HepG2 (cell line): ENCODE data around the gene MAP2K2. TPM values are rescaled to one million over a fixed set of nuclear protein-coding genes. Genes with fewer than 3 reads are reported as not detected.

Experiments used
- ARHGAP35 ChIP-seq: sonication (generic); formaldehyde crosslinking; IDR thresholded peaks from 2 replicates; pipeline ENCODE4 v1.9.0; 2022; ENCODE audit warnings: mild to moderate bottlenecking, inconsistent platforms, moderate library complexity, missing genetic modification reagents, borderline replicate concordance
- ELF4 ChIP-seq: sonication (generic); formaldehyde crosslinking; IDR thresholded peaks from 2 replicates; pipeline ENCODE4 v1.5.0; 2020; ENCODE audit warnings: missing genetic modification reagents, mild to moderate bottlenecking, moderate library complexity, borderline replicate concordance
- ETV6 ChIP-seq: sonication (generic); formaldehyde crosslinking; conservative IDR thresholded peaks from 2 replicates; pipeline ENCODE4 v1.4.0; 2020; ENCODE audit warnings: missing genetic modification reagents
- HNF4G ChIP-seq, 2 experiments: sonication (generic) in 1 of 2; formaldehyde crosslinking in 1 of 2; IDR thresholded peaks; 2 replicates each; pipeline versions ENCODE4 v1.4.0 to v1.6.1; 2011 to 2020; ENCODE audit warnings: borderline replicate concordance in 2 of 2, low read depth in 2 of 2, mild to moderate bottlenecking in 2 of 2, low read length in 1 of 2, missing genetic modification reagents in 1 of 2, moderate library complexity in 1 of 2
- NRL ChIP-seq: sonication (generic); formaldehyde crosslinking; IDR thresholded peaks from 2 replicates; pipeline ENCODE4 v1.5.0; 2020; ENCODE audit warnings: missing genetic modification reagents, mild to moderate bottlenecking, moderate library complexity, borderline replicate concordance
- RBM22 ChIP-seq: fragments of 200-400 bp; formaldehyde crosslinking; optimal IDR thresholded peaks from 2 replicates; pipeline ENCODE3; 2017; ENCODE audit warnings: mild to moderate bottlenecking, low read length, moderate library complexity
- SIX1 ChIP-seq: sonication (generic); formaldehyde crosslinking; IDR thresholded peaks from 2 replicates; pipeline ENCODE4 v1.4.0; 2020; ENCODE audit warnings: missing genetic modification reagents, borderline replicate concordance
- TP53 ChIP-seq: sonication (generic); formaldehyde crosslinking; conservative IDR thresholded peaks from 2 replicates; pipeline ENCODE4 v1.4.0; 2020; ENCODE audit warnings: missing genetic modification reagents
- ZNF224 ChIP-seq: sonication (generic); formaldehyde crosslinking; IDR thresholded peaks from 2 replicates; pipeline ENCODE4 v1.5.0; 2020; ENCODE audit warnings: mild to moderate bottlenecking, missing genetic modification reagents
- ZNF501 ChIP-seq: sonication (generic); formaldehyde crosslinking; IDR thresholded peaks from 2 replicates; pipeline ENCODE4 v1.5.1; 2020; ENCODE audit warnings: mild to moderate bottlenecking, moderate library complexity, missing genetic modification reagents
- ZNF558 ChIP-seq: sonication (generic); formaldehyde crosslinking; IDR thresholded peaks from 2 replicates; pipeline ENCODE4 v1.9.0; 2022; ENCODE audit warnings: mild to moderate bottlenecking, missing genetic modification reagents, borderline replicate concordance
- ZNF737 ChIP-seq: sonication (generic); formaldehyde crosslinking; IDR thresholded peaks from 2 replicates; pipeline ENCODE4 v1.5.0; 2020; ENCODE audit warnings: missing genetic modification reagents, mild to moderate bottlenecking, borderline replicate concordance
- polyA plus RNA-seq, 8 experiments: library from polyadenylated mRNA; depleted of rRNA in 3 of 8; stranded (reverse) in 7 of 8; unstranded in 1 of 8; fragments of >200 nt; fragmentation: Illumina TruSeq in 4 of 8; extraction: Trizol in 4 of 8; gene quantifications; 2 replicates each; pipeline versions ENCODE4 v1.2.1 to v1.2.3, GENCODE V29; 2011 to 2016; ENCODE audit warnings: low read depth in 4 of 8, missing spikeins in 1 of 8, mixed read lengths in 1 of 8; ENCODE audit not compliant: insufficient read depth in 1 of 8
- total RNA-seq, 5 experiments: library from RNA; depleted of rRNA; stranded (reverse); fragments of >200 nt; fragmentation: Illumina TruSeq; extraction: Trizol; gene quantifications; 2 replicates each; pipeline ENCODE4 v1.2.3, GENCODE V29; 2016; ENCODE audit warnings: low read depth in 1 of 5
- TF ChIP-seq, protein P1 (sequence below): sonication (generic); formaldehyde crosslinking; IDR thresholded peaks from 2 replicates; pipeline ENCODE4 v1.4.0; 2020; ENCODE audit warnings: mild to moderate bottlenecking, missing genetic modification reagents
- TF ChIP-seq, protein P2 (sequence below): sonication (generic); formaldehyde crosslinking; IDR thresholded peaks from 2 replicates; pipeline ENCODE4 v1.4.0; 2020; ENCODE audit warnings: missing genetic modification reagents
- TF ChIP-seq, protein P3 (sequence below): sonication (generic); formaldehyde crosslinking; IDR thresholded peaks from 2 replicates; pipeline ENCODE4 v1.4.0; 2020; ENCODE audit warnings: mild to moderate bottlenecking, missing genetic modification reagents
- TF ChIP-seq, protein P4 (sequence below): sonication (generic); formaldehyde crosslinking; IDR thresholded peaks from 2 replicates; pipeline ENCODE4 v1.5.0; 2020; ENCODE audit warnings: mild to moderate bottlenecking, missing genetic modification reagents

The MAP2K2 gene
- total and polyA plus RNA-seq, 2 of the 13 experiments (the other 11 are each of a cell fraction or from before 2014, with no cell fraction given) = 70.3 to 80.9 TPM

DNA sequence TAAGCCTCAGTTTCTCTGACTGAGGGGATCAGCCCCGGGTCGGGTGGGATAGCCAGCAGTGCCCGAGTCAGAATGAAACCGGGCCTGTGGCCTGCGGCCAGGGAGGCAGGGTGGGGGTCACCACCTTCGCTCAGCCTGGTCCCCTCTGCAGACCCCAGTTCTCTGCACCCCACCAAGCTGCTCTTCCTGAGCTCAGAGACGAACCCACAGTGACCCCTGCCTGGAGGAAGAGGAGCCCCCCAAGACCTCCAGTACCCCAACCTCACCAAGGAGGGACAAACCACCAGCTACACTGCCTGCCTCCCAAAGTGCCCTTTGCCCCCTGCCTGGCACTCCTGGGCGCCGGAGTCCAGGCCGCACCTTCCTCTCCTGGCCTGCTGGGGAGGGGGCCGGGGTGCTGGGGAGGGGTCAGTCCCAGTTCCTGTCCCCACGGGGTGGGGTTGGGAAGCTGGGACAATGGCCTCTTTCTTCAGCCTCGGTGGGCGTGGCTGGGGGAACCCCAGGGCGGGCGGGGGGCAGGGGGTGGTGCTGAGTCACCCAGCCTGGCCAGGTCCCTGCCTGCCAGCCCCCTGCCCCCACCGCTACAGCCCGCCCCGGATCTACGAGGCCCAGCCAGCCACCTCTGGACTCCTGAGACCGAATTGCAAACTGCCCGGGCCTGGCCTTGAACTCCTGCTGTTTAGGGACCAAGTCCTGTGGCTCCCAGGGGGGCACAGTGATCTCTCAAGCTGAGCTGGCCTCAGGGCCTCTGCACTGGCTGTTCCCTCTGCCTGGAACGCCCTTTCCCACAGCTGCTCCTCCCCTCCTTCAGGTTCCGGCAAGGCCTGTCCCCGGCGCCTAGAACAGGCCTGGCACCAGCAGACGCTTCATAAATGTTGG, 71.6 kb downstream of the MAP2K2 start (continued):
- TF ChIP-seq, protein P1, sequence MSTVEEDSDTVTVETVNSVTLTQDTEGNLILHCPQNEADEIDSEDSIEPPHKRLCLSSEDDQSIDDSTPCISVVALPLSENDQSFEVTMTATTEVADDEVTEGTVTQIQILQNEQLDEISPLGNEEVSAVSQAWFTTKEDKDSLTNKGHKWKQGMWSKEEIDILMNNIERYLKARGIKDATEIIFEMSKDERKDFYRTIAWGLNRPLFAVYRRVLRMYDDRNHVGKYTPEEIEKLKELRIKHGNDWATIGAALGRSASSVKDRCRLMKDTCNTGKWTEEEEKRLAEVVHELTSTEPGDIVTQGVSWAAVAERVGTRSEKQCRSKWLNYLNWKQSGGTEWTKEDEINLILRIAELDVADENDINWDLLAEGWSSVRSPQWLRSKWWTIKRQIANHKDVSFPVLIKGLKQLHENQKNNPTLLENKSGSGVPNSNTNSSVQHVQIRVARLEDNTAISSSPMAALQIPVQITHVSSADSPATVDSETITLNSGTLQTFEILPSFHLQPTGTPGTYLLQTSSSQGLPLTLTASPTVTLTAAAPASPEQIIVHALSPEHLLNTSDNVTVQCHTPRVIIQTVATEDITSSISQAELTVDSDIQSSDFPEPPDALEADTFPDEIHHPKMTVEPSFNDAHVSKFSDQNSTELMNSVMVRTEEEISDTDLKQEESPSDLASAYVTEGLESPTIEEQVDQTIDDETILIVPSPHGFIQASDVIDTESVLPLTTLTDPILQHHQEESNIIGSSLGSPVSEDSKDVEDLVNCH (CRISPR knock-in tag) = no peak
- TF ChIP-seq RBM22 (peak; percentile 35), ZNF558 (CRISPR knock-in tag) (0 out of 2 replicates have a peak, but pooled peaks have one; percentile 69), ELF4 (CRISPR knock-in tag) (no peak), ETV6 (CRISPR knock-in tag) (peak; percentile 37; the same call in 1 of the 2 replicates), ZNF501 (no peak), TP53 (CRISPR knock-in tag) (0 out of 2 replicates have a peak, but pooled peaks have one; percentile 35), NRL (CRISPR knock-in tag) (peak; percentile 22; the same call in 1 of the 2 replicates), ARHGAP35 (CRISPR knock-in tag) (no peak), SIX1 (0 out of 2 replicates have a peak, but pooled peaks have one; percentile 24), HNF4G (IDR thresholded peaks at IDR 0.05; ENCODE audit: borderline replicate concordance, low read depth, low read length) (peak; percentile 98), HNF4G (CRISPR knock-in tag; IDR thresholded peaks at IDR 0.05; ENCODE audit: borderline replicate concordance, low read depth) (peak; percentile 87; the same call in 1 of the 2 replicates), ZNF737 (no peak), ZNF224 (CRISPR knock-in tag) (no peak)
- TF ChIP-seq, protein P2, sequence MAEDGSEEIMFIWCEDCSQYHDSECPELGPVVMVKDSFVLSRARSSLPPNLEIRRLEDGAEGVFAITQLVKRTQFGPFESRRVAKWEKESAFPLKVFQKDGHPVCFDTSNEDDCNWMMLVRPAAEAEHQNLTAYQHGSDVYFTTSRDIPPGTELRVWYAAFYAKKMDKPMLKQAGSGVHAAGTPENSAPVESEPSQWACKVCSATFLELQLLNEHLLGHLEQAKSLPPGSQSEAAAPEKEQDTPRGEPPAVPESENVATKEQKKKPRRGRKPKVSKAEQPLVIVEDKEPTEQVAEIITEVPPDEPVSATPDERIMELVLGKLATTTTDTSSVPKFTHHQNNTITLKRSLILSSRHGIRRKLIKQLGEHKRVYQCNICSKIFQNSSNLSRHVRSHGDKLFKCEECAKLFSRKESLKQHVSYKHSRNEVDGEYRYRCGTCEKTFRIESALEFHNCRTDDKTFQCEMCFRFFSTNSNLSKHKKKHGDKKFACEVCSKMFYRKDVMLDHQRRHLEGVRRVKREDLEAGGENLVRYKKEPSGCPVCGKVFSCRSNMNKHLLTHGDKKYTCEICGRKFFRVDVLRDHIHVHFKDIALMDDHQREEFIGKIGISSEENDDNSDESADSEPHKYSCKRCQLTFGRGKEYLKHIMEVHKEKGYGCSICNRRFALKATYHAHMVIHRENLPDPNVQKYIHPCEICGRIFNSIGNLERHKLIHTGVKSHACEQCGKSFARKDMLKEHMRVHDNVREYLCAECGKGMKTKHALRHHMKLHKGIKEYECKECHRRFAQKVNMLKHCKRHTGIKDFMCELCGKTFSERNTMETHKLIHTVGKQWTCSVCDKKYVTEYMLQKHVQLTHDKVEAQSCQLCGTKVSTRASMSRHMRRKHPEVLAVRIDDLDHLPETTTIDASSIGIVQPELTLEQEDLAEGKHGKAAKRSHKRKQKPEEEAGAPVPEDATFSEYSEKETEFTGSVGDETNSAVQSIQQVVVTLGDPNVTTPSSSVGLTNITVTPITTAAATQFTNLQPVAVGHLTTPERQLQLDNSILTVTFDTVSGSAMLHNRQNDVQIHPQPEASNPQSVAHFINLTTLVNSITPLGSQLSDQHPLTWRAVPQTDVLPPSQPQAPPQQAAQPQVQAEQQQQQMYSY (CRISPR knock-in tag) = peak; percentile 78; the same call in 1 of the 2 replicates
- TF ChIP-seq, protein P3, sequence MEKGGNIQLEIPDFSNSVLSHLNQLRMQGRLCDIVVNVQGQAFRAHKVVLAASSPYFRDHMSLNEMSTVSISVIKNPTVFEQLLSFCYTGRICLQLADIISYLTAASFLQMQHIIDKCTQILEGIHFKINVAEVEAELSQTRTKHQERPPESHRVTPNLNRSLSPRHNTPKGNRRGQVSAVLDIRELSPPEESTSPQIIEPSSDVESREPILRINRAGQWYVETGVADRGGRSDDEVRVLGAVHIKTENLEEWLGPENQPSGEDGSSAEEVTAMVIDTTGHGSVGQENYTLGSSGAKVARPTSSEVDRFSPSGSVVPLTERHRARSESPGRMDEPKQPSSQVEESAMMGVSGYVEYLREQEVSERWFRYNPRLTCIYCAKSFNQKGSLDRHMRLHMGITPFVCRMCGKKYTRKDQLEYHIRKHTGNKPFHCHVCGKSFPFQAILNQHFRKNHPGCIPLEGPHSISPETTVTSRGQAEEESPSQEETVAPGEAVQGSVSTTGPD (CRISPR knock-in tag) = no peak; the same call in 1 of the 2 replicates
- TF ChIP-seq, protein P4, sequence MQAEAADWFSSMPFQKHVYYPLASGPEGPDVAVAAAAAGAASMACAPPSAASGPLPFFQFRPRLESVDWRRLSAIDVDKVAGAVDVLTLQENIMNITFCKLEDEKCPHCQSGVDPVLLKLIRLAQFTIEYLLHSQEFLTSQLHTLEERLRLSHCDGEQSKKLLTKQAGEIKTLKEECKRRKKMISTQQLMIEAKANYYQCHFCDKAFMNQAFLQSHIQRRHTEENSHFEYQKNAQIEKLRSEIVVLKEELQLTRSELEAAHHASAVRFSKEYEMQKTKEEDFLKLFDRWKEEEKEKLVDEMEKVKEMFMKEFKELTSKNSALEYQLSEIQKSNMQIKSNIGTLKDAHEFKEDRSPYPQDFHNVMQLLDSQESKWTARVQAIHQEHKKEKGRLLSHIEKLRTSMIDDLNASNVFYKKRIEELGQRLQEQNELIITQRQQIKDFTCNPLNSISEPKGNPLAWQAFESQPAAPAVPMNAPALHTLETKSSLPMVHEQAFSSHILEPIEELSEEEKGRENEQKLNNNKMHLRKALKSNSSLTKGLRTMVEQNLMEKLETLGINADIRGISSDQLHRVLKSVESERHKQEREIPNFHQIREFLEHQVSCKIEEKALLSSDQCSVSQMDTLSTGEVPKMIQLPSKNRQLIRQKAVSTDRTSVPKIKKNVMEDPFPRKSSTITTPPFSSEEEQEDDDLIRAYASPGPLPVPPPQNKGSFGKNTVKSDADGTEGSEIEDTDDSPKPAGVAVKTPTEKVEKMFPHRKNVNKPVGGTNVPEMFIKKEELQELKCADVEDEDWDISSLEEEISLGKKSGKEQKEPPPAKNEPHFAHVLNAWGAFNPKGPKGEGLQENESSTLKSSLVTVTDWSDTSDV (CRISPR knock-in tag) = no peak
